ENCODE measurements around the gene ZNF543.

ZNF543 gene

GRCh38 chr19:57280165-57280961, 39.9 kb upstream of the ZNF543 start, which contains the start of gene ZNF460:
TSS of gene ZNF460 (plus strand) at chr19:57280485. CDS start at chr19:57280807, 322 bp downstream.
- DNase-seq (ENCODE audit: extremely low spot score) = peak; percentile 95
- ChIA-PET CTCF (no interaction called here), POLR2A (no interaction called here)
- no peak for TF ChIP-seq CTCF (IDR thresholded peaks at IDR 0.05; ENCODE audit: control extremely low read depth, extremely low read depth, low read depth, missing control alignments)

GRCh38 chr19:57280962-57281400, 39.3 kb upstream of the ZNF543 start:
- no peak for TF ChIP-seq CTCF (IDR thresholded peaks at IDR 0.05; ENCODE audit: control extremely low read depth, extremely low read depth, low read depth, missing control alignments)
- ChIA-PET CTCF (no interaction called here), POLR2A (no interaction called here)
- DNase-seq (ENCODE audit: extremely low spot score) = peak; percentile 17

DNA sequence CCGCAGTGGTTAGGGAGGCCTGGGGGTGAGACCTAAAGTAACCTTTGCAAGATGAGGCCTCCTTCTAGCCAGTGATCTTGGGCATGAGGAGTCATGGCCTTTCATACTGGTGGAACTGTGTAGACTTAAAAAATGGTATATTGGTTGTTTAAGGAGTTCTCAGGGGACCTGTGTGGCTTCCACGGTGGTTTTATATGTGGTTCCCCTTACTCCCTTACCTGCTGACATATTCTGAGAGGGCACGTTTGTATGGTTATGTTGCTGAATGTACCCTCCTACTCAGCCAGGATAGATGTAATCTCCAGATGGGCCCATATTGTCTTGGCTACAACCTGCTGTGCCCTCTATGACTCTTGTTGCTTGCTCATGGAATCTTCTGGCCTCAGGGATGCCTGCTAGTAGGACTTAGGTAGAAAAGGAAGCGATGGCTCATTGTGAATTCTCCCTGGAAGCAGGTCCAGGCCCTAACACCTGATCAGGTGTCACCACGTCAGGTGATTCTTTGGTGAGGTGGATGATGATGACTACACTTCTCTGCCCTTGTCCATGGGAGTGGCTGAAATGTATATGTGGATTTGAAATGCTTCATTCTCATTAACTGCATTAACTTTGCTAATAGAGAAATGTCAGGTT, 38.1 kb upstream of the ZNF543 start:
- peak; percentile 30 for DNase-seq (ENCODE audit: extremely low spot score)
- ChIA-PET CTCF (no interaction called here), POLR2A (no interaction called here)
- no peak for TF ChIP-seq CTCF (IDR thresholded peaks at IDR 0.05; ENCODE audit: control extremely low read depth, extremely low read depth, low read depth, missing control alignments)

DNA sequence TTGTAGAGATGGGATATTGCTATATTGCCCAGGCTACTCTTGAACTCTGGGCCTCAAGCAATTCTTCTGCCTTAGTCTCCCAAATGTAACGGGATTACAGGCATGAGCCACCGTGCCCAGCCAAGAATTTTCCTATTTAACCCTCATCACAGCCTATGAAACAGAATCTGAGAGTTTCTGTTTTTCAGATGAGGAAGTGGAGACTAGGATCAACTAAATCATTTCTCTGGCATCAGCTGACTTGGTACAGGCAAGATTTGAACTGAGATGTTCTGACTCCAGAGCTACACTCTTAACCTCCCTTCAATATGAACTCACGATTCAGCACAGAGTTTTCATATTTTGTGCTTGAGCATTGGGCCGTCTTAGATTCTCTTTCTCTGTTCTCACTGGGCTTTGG, 31.9 kb upstream of the ZNF543 start:
- no peak for TF ChIP-seq CTCF (IDR thresholded peaks at IDR 0.05; ENCODE audit: control extremely low read depth, extremely low read depth, low read depth, missing control alignments)
- no peak for DNase-seq (ENCODE audit: extremely low spot score)
- ChIA-PET POLR2A (no interaction called here), CTCF (interaction anchor here (1.4 to 1.6 kb wide), 2 partner anchors 14 to 62 kb away, joined by 3 to 6 read pairs; no protein-coding TSS in a partner anchor)

DNA sequence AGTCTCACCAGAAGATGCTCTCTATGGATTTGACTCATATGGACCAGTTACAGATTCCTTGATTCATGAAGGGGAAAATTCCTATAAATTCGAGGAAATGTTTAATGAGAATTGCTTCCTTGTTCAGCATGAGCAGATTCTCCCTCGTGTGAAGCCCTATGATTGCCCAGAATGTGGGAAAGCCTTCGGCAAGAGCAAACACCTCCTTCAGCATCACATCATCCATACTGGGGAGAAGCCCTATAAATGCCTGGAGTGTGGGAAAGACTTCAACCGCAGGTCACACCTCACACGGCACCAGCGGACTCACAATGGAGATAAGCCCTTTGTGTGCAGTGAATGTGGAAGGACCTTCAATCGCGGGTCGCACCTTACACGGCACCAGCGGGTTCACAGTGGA, 29.3 kb upstream of the ZNF543 start:
- POLR2A ChIA-PET = no interaction called here
- TF ChIP-seq CTCF (IDR thresholded peaks at IDR 0.05; ENCODE audit: control extremely low read depth, extremely low read depth, low read depth, missing control alignments) = no peak
- CTCF ChIA-PET = no interaction called here
- no peak for DNase-seq (ENCODE audit: extremely low spot score)

GRCh38 chr19:57292547-57292946, 27.7 kb upstream of the ZNF543 start:
- no peak for DNase-seq (ENCODE audit: extremely low spot score)
- TF ChIP-seq CTCF (IDR thresholded peaks at IDR 0.05; ENCODE audit: control extremely low read depth, extremely low read depth, low read depth, missing control alignments) = no peak
- ChIA-PET POLR2A (no interaction called here), CTCF (interaction anchor here (0.6 to 1.0 kb wide), 2 partner anchors 10 to 21 kb away, joined by 3 read pairs; no protein-coding TSS in a partner anchor)
